ENCODE measurements around the gene SGSM1.

Gene SGSM1

GRCh38 chr22:24944217-24944937, 138.4 kb downstream of the SGSM1 start:
- WGBS, result 95% methylated on average over 10 of the region's 10 CpGs
- Histone ChIP-seq H3K27ac (ENCODE audit: low read depth, low read length) (no peak overlapping the region), H3K36me3 (ENCODE audit: insufficient read depth, low read length) (no peaks in the 10 kb centered on the region)

DNA sequence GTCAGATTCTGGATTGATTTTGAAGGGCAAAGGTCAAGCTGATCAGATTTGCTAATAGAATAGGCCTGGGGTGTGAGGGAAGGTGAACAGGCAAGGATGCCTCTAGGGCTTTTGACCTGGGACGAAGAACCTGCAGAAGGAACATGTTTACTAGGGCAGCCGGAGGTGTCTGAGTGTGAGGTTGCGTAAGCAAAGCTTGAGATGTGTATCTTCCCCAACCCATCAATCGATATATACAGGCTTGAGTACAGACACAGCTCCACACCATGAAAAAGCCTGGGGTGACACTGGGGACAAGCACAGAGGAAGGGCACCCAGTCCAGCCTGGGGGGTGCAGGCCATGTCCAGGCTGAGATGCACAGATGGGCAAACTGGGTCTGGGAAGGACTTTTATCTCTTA, 139.4 kb downstream of the SGSM1 start:
- 95% methylated on average over 4 of the region's 4 CpGs for WGBS
- Histone ChIP-seq H3K27ac (ENCODE audit: low read depth, low read length) (no peak overlapping the region), H3K9ac (ENCODE audit: low read depth, low read length) (no peak overlapping the region), H3K4me3 (ENCODE audit: low read length) (no peak overlapping the region), H3K9me3 (ENCODE audit: insufficient read depth, low read depth, low read length) (no peaks in the 10 kb centered on the region), H3K27me3 (ENCODE audit: insufficient read depth, low read length) (no peaks in the 10 kb centered on the region), H3K36me3 (ENCODE audit: insufficient read depth, low read length) (no peaks in the 10 kb centered on the region), H3K4me1 (ENCODE audit: insufficient read depth, low read length) (peaks cover 7% of the 10 kb centered on the region; the same call in 1 of the 2 replicates)

More at GRCh38 chr22:24944217-24944937, 138.4 kb downstream of the SGSM1 start:
- Histone ChIP-seq H3K4me3 (ENCODE audit: low read length) (no peak overlapping the region), H3K9ac (ENCODE audit: low read depth, low read length) (no peak overlapping the region), H3K27me3 (ENCODE audit: insufficient read depth, low read length) (no peaks in the 10 kb centered on the region), H3K9me3 (ENCODE audit: insufficient read depth, low read depth, low read length) (no peaks in the 10 kb centered on the region), H3K4me1 (ENCODE audit: insufficient read depth, low read length) (no peaks in the 10 kb centered on the region; the same call in 1 of the 2 replicates)

DNA sequence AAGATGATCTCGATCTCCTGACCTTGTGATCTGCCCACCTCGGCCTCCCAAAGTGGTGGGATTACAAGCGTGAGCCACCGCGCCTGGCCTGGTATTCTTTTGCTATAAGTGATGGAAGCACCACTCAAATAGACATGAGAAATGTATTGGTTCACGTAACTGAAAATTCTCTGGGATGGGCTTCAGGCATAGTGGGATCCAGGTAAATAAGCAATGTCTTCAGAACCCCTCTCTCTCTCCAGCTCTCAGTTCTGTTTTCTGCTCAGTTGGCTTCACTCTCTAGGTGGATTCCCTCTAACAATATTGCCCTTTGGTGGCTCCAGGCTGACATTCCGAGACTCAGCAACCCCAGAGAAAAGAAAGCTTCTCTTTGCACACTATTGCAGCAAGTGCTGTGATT, 141.4 kb downstream of the SGSM1 start:
- H3K27ac ChIP-seq (ENCODE audit: low read depth, low read length), result no peak overlapping the region
- H3K4me1 ChIP-seq (ENCODE audit: insufficient read depth, low read length), result peaks cover 7% of the 10 kb centered on the region; the same call in 1 of the 2 replicates
- no peaks in the 10 kb centered on the region for H3K27me3 ChIP-seq (ENCODE audit: insufficient read depth, low read length)
- no peak overlapping the region for H3K4me3 ChIP-seq (ENCODE audit: low read length)
- 91% methylated on average over 7 of the region's 7 CpGs for WGBS
- no peaks in the 10 kb centered on the region for H3K9me3 ChIP-seq (ENCODE audit: insufficient read depth, low read depth, low read length)
- H3K9ac ChIP-seq (ENCODE audit: low read depth, low read length), result no peak overlapping the region
- no peaks in the 10 kb centered on the region for H3K36me3 ChIP-seq (ENCODE audit: insufficient read depth, low read length)

DNA sequence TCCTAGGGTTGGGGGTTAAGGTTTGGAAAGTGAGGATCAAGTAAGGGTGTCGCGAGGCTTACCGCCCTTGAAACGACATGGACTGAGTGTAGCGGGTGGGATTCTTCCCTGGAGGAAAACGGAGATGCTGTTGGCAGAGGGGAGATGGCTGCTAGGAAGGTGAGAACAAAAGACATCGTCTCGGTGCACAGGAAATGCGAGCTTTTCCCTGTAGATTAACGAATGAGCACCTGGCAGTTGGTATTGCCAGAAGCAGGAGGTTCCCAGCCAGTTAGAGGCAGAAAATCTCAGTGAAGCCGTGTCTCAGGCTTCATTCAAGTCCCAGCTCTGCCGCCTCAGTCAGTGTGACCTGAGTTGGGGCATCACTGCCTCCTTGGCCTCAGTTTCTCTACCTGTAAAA, 141.9 kb downstream of the SGSM1 start:
- H3K4me1 ChIP-seq (ENCODE audit: insufficient read depth, low read length), result peaks cover 7% of the 10 kb centered on the region; the same call in 1 of the 2 replicates
- no peaks in the 10 kb centered on the region for H3K9me3 ChIP-seq (ENCODE audit: insufficient read depth, low read depth, low read length)
- H3K27me3 ChIP-seq (ENCODE audit: insufficient read depth, low read length), result no peaks in the 10 kb centered on the region
- no peak overlapping the region for H3K9ac ChIP-seq (ENCODE audit: low read depth, low read length)
- no peak overlapping the region for H3K27ac ChIP-seq (ENCODE audit: low read depth, low read length)
- no peak overlapping the region for H3K4me3 ChIP-seq (ENCODE audit: low read length)
- 68% methylated on average over 12 of the region's 12 CpGs for WGBS
- H3K36me3 ChIP-seq (ENCODE audit: insufficient read depth, low read length), result no peaks in the 10 kb centered on the region

DNA sequence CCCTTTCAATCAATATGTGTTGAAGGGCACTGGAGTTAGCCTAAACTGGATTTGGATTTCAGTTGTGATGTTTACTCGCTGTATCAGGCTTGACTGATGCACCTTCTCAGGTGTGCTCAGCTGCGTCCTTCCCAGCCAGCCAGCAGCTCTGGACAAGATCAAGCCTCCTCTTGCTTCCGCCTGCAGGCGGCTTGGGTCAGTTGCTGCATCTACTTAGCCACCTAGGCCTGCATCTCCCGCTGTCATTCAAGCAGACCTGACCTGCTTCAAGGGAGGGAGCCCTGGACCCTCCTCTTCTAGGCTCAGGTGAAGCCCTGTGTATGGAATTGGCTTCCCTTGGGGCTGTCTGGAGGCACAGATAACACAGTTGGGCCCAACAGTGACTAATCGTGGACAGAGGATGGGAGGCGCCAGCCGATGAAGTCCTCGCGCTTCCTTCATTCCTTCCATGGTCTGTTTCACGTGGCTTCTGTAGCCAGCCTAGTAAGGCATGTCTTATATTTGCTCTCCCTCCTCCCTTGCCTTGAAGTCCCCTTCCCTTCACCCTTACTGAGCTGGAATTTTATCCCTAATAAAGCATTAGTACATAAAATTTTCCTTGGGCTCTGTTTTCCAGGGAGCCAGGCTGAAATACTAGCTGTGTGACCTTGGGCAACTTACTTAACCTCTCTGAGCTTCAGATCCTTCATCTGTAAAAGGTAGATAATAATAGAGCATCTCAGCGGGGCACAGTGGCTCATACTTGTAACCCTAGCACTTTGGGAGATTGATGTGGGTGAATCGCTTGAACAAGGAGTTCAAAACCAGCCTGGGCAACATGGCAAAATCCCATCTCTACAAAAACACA, 142.6 kb downstream of the SGSM1 start:
- 88% methylated on average over 13 of the region's 13 CpGs for WGBS
- Histone ChIP-seq H3K27ac (ENCODE audit: low read depth, low read length) (no peak overlapping the region), H3K9ac (ENCODE audit: low read depth, low read length) (no peak overlapping the region), H3K4me3 (ENCODE audit: low read length) (no peak overlapping the region), H3K9me3 (ENCODE audit: insufficient read depth, low read depth, low read length) (no peaks in the 10 kb centered on the region), H3K27me3 (ENCODE audit: insufficient read depth, low read length) (no peaks in the 10 kb centered on the region), H3K36me3 (ENCODE audit: insufficient read depth, low read length) (no peaks in the 10 kb centered on the region), H3K4me1 (ENCODE audit: insufficient read depth, low read length) (peaks cover 7% of the 10 kb centered on the region; the same call in 1 of the 2 replicates)

DNA sequence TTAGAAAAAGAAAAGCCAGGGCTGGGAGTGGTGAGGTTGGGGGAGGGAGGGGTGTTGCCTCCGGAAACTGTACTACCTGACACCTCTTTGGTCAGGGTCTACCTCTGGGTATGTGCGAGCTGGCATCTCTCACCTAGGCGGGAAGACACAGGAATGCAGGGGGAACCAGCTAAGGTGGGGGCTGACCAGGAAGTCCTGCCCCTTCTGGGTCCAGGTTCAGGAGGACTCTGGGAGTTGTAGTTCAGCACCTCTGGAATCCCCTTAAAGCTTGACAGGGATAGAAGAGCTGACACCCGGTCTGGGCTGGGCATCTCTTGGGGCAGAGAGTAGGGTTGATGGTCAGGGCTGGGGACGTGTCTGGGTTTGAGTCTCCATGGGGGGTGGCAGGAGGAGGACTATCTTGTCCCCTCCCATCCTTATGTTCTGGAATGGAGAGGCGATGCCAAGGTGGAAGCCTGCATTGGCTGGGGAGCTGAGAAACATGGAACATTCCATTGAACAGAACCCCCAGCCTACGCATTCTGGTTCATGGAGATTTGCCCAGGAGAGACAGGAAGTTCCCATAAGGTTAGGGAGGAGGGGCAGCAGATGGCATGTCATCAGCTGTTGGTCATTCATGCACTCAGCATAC, 144.4 kb downstream of the SGSM1 start:
- H3K4me3 ChIP-seq (ENCODE audit: low read length), result peak overlapping the region; percentile 36
- H3K36me3 ChIP-seq (ENCODE audit: insufficient read depth, low read length), result no peaks in the 10 kb centered on the region
- H3K27ac ChIP-seq (ENCODE audit: low read depth, low read length), result no peak overlapping the region
- peaks cover 17% of the 10 kb centered on the region for H3K4me1 ChIP-seq (ENCODE audit: insufficient read depth, low read length)
- 32% methylated on average over 7 of the region's 7 CpGs for WGBS
- H3K9me3 ChIP-seq (ENCODE audit: insufficient read depth, low read depth, low read length), result no peaks in the 10 kb centered on the region
- H3K27me3 ChIP-seq (ENCODE audit: insufficient read depth, low read length), result no peaks in the 10 kb centered on the region
- H3K9ac ChIP-seq (ENCODE audit: low read depth, low read length), result peak overlapping the region; percentile 2; the same call in 1 of the 2 replicates

DNA sequence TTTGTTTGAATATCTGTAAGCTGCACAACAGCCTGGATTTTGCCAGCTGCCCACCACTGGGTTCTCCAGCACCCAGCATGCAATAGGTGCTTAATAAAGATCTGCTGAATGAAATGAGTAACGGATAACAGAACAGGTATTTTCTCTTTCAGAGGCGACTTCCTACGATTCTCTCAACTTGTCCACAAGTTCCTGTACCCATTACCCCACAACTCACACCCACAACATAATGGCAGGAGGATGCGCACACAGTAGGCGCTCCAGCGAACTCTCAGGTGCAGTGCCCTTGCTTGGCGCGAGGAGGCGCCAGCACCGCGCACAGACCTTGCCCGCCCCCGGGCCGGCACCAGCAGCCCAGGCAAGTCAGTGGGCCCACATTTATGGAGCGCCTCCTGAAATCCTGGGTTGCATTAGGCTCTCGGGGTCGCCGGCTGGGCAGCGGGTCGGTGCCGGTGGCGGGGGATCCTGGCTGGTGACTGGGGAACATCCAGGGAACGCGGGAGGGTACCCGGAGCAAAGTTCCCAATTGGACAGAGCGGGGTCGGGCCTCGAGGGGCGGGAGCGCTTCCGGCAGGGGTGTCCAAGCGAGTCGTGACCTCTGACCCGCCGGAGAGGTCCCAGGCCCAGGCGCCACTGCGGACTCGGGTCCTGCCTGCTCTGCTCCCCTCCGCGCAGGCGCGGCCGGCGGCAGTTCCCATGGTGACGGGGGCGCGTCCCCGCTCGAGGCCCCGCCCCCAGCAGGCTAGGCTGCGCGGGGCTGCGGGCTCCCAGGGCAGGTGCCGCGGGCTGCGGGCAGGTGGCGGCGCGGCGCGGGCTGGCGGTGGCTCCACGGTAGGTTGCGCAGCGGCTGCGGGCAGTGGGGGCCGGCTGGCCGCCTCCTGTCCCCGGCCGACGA, 146.2 kb downstream of the SGSM1 start, which contains the start of gene KIAA1671:
TSS of gene KIAA1671 (plus strand) at position 775 of the 895 bp plus-strand sequence. CDS start 75,284 bp downstream, outside the sequence.
- H3K4me3 ChIP-seq (ENCODE audit: low read length), result peak within 1 kb of the TSS; percentile 96
- peak within 1 kb of the TSS; percentile 97 for H3K9ac ChIP-seq (ENCODE audit: low read depth, low read length)
- H3K27me3 ChIP-seq (ENCODE audit: insufficient read depth, low read length), result no peaks in the 10 kb centered on the region
- 2% methylated on average over 71 of the region's 71 CpGs for WGBS
- H3K9me3 ChIP-seq (ENCODE audit: insufficient read depth, low read depth, low read length), result no peaks in the 10 kb centered on the region
- H3K4me1 ChIP-seq (ENCODE audit: insufficient read depth, low read length), result peaks cover 17% of the 10 kb centered on the region
- H3K36me3 ChIP-seq (ENCODE audit: insufficient read depth, low read length), result no peaks in the 10 kb centered on the region
- H3K27ac ChIP-seq (ENCODE audit: low read depth, low read length), result peak within 1 kb of the TSS; percentile 76

DNA sequence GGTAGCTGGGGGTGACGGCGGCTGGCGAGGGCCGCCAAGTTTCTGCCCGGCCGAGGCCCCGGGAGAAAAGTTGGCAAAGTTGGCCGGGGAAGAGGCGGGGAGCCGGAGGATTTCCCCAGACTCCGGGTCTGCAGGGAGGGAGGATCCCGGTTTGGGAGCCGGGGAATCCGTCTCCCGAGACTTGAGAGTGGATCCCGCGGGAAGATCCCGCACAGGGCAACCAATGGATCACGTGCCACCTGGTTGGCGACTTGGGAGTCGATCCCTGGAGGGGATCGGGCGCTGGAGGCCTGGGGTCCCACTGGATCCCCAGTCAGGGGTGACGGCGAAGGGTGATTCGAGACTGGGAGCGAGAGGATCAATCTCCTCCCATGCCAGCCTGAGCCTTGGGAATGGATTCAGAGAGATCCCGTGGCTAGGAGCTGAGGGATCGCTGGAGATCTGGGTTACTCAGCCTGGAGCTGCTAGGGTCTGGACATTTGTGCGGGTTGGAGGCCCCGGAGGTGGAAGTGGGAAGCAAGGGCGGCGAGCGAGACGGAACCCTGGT, 146.9 kb downstream of the SGSM1 start:
- no peaks in the 10 kb centered on the region for H3K9me3 ChIP-seq (ENCODE audit: insufficient read depth, low read depth, low read length)
- H3K36me3 ChIP-seq (ENCODE audit: insufficient read depth, low read length), result no peaks in the 10 kb centered on the region
- peak overlapping the region; percentile 97 for H3K9ac ChIP-seq (ENCODE audit: low read depth, low read length)
- under 1% methylated on average over 35 of the region's 35 CpGs for WGBS
- no peaks in the 10 kb centered on the region for H3K27me3 ChIP-seq (ENCODE audit: insufficient read depth, low read length)
- H3K4me1 ChIP-seq (ENCODE audit: insufficient read depth, low read length), result peaks cover 17% of the 10 kb centered on the region
- peak overlapping the region; percentile 76 for H3K27ac ChIP-seq (ENCODE audit: low read depth, low read length)
- peak overlapping the region; percentile 96 for H3K4me3 ChIP-seq (ENCODE audit: low read length)

DNA sequence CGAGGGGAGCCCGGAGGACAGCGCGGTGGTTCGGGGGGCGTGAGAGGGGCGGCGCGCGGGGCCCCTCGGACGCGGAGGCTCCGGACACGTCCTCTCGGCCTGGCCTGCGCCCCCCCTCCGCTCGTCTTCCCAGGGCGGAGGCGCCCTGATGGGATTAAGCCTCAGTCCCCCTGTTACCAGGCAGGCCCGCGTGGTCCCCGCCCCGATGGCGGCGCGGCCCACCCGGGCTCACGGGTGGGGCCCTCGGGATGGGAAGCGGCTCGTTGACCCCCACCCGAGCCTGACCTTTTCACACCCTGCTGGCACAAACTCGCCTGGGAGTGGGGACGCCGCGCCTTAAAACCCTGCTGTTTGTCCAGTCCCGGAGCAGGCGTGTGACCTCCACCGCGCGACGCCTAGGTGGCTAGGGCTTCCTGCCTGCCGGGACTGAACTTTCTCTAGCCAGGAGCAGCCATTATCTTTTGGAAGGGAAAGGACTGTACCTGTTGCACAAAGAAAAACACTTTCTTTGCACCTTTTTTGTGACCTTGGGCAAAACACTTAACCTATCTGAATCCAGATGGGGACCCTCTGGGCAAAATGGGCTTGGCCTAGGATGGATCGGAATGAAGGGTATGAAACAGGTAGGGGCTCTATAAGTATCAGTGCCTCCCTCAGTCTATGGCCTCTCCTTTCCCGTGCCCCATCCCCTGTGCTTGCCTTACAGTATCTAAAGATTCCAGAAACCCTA, 147.5 kb downstream of the SGSM1 start:
- H3K9ac ChIP-seq (ENCODE audit: low read depth, low read length), result peak overlapping the region; percentile 97
- WGBS, result 4% methylated on average over 47 of the region's 47 CpGs

DNA sequence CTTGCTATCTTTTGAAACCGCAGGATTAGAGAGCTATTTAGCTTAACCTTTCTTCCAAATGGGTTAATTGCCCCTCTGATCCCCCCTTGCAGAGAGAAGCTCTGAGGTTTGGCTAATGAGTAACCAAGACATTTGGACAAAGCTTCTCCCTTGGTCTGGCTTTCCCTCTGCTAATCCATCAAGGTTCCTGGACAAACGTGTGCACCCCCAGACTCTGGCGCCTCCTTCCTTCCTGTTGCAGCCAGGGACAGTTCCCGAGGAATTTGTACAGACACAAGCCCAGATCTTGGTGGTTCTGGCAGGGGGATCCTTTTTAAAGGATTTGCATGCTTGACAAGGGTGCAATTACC, 148.1 kb downstream of the SGSM1 start:
- peak overlapping the region; percentile 97; the same call in 1 of the 2 replicates for H3K9ac ChIP-seq (ENCODE audit: low read depth, low read length)
- no peaks in the 10 kb centered on the region for H3K36me3 ChIP-seq (ENCODE audit: insufficient read depth, low read length)
- H3K27ac ChIP-seq (ENCODE audit: low read depth, low read length), result no peak overlapping the region
- H3K4me3 ChIP-seq (ENCODE audit: low read length), result peak overlapping the region; percentile 96
- H3K4me1 ChIP-seq (ENCODE audit: insufficient read depth, low read length), result peaks cover 17% of the 10 kb centered on the region
- no peaks in the 10 kb centered on the region for H3K27me3 ChIP-seq (ENCODE audit: insufficient read depth, low read length)
- WGBS, result 63% methylated on average over 4 of the region's 4 CpGs
- no peaks in the 10 kb centered on the region for H3K9me3 ChIP-seq (ENCODE audit: insufficient read depth, low read depth, low read length)

More for the DNA sequence above, 147.5 kb downstream of the SGSM1 start:
- Histone ChIP-seq H3K27me3 (ENCODE audit: insufficient read depth, low read length) (no peaks in the 10 kb centered on the region), H3K36me3 (ENCODE audit: insufficient read depth, low read length) (no peaks in the 10 kb centered on the region), H3K27ac (ENCODE audit: low read depth, low read length) (peak overlapping the region; percentile 76), H3K4me1 (ENCODE audit: insufficient read depth, low read length) (peaks cover 17% of the 10 kb centered on the region), H3K9me3 (ENCODE audit: insufficient read depth, low read depth, low read length) (no peaks in the 10 kb centered on the region), H3K4me3 (ENCODE audit: low read length) (peak overlapping the region; percentile 96)

Data from HUES64 (cell line).